ENCODE results near the gene SSH2.

SSH2 gene

DNA sequence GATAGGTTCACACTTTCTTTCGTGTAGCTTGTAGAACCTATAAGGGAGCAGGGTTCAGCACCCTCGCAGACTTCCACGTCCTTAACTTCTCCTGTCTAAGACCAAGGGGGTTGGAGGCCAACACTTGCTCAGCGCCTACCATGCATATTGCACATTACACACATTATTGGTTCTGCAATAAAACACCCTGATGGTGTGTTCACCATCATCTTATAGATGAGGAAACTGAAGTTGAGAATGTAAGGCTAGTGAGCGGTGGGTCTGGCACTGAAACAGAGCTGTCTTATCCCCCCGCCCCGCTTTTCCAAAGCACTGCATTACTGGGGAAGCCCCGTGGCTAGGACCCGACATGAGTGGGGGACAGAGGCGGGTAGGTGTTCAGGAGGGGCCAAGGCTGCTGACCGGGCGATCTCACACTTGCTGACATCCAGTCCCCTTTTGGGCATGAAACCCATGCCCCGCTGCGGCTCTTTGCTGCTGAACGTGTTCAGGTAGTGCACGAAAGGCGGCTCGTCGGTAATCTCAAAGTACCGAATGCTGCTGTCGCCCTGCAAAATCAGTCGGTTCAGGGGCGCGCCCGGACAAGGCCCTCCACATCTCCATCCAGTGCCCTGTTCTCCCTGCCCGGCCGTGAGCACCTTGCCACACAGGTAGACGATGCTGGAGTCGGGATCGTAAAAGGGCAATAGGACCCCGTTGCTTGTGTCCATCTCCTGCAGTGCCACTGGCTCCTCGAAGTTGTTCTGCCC lies 313.6 kb downstream of the SSH2 start:
- peak overlapping the region in 1 of 2 experiments; percentile 56; a peak in 2 of 4 replicates for H3K4me3 ChIP-seq (ENCODE audit: low read depth in 1 of 2, low read length in 2 of 2)
- no peak overlapping the region for H3K9ac ChIP-seq (ENCODE audit: low read depth, low read length)
- DNase-seq (no peak), ATAC-seq (ENCODE audit: insufficient read depth, low read depth) (no peak)
- TF ChIP-seq EZH2 (IDR thresholded peaks at IDR 0.05; ENCODE audit: borderline replicate concordance, low read depth, low read length, severe bottlenecking) (no peak), CTCF (IDR thresholded peaks at IDR 0.05; ENCODE audit: borderline replicate concordance, extremely low read depth, low read length, poor library complexity, severe bottlenecking) (no peak)
- no peak overlapping the region for H3K27ac ChIP-seq (ENCODE audit: low read length)
- H3K9me3 ChIP-seq (ENCODE audit: insufficient read depth, low read length, severe bottlenecking) = no peaks in the 10 kb centered on the region
- no peaks in the 10 kb centered on the region for H3K79me2 ChIP-seq (ENCODE audit: insufficient read depth, low read length)
- H3K36me3 ChIP-seq (ENCODE audit: insufficient read depth, low read length) = peaks cover 4% of the 10 kb centered on the region
- peaks cover 34% of the 10 kb centered on the region for H3K4me1 ChIP-seq (ENCODE audit: insufficient read depth, low read length)
- peaks cover 24% of the 10 kb centered on the region for H4K20me1 ChIP-seq (ENCODE audit: insufficient read depth, low read length)
- no peak overlapping the region for H2AFZ ChIP-seq (ENCODE audit: low read depth, low read length)
- H3K27me3 ChIP-seq (ENCODE audit: insufficient read depth, low read length, poor library complexity) = peaks cover 12% of the 10 kb centered on the region
- peak overlapping the region; percentile 77 for H3K4me2 ChIP-seq (ENCODE audit: insufficient read depth, low read length)

DNA sequence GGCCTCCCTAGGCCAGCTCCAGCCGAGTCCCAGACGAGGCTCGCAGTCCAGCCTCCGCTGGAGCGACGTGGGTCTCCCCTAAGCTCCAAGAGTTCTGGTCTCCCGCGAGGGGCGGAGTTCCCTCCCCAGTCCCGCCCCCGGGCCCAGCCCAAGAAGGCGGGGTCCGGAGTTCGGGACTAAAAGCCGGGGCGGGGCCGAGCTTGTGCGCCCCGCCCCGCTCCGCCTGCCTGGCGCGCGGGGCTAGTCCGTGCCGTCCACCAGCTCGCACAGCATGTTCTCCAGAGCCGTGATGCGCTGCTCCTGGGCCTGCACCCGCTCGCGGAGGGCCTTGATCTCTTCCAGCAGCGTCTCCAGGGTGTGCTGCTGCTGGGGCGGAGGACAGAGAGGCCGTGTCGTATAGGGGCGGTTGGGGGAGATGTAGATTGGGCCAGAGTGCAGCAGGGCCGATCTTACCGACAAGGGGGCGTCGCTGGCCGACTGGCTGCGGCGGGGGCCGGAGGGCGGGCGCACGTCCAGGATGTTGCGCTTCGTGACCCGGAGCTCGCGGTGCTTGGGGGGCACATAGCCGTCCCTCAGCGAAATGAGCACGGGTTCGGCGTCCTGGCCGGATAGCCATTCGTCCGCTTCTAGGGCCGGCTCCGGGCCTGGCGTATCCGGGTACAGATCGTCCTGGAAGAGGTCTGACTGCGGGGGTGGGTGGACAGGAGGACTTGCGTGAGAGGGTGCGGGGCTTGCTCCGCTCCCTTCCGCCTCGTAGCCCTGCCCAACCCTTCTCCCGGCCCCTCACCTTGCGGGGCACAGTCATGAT lies 314.3 kb downstream of the SSH2 start:
- Histone ChIP-seq H3K79me2 (ENCODE audit: insufficient read depth, low read length) (no peaks in the 10 kb centered on the region), H3K27ac (ENCODE audit: low read length) (no peak overlapping the region), H3K9me3 (ENCODE audit: insufficient read depth, low read length, severe bottlenecking) (no peaks in the 10 kb centered on the region), H3K9ac (ENCODE audit: low read depth, low read length) (peak overlapping the region; percentile 34; the same call in 1 of the 2 replicates), H3K4me2 (ENCODE audit: insufficient read depth, low read length) (peak overlapping the region; percentile 75), H3K36me3 (ENCODE audit: insufficient read depth, low read length) (peaks cover 4% of the 10 kb centered on the region), H3K4me3 (ENCODE audit: low read depth in 1 of 2, low read length in 2 of 2) (peak overlapping the region in 1 of 2 experiments; percentile 48; a peak in 2 of 4 replicates), H3K4me1 (ENCODE audit: insufficient read depth, low read length) (peaks cover 34% of the 10 kb centered on the region), H4K20me1 (ENCODE audit: insufficient read depth, low read length) (peaks cover 23% of the 10 kb centered on the region), H2AFZ (ENCODE audit: low read depth, low read length) (peak overlapping the region; percentile 66; the same call in 1 of the 2 replicates), H3K27me3 (ENCODE audit: insufficient read depth, low read length, poor library complexity) (peaks cover 12% of the 10 kb centered on the region)
- peak; percentile 67 for ATAC-seq (ENCODE audit: insufficient read depth, low read depth)
- TF ChIP-seq EZH2 (IDR thresholded peaks at IDR 0.05; ENCODE audit: borderline replicate concordance, low read depth, low read length, severe bottlenecking) (no peak), CTCF (IDR thresholded peaks at IDR 0.05; ENCODE audit: borderline replicate concordance, extremely low read depth, low read length, poor library complexity, severe bottlenecking) (no peak)
- DNase-seq = peak; percentile 80

- ATAC-seq (ENCODE audit: insufficient read depth, low read depth) (no peak; the same call in 2 of the 3 replicates), DNase-seq (peak; percentile 44)
- H3K27me3 ChIP-seq (ENCODE audit: insufficient read depth, low read length, poor library complexity) = peaks cover 12% of the 10 kb centered on the region
- peaks cover 34% of the 10 kb centered on the region for H3K4me1 ChIP-seq (ENCODE audit: insufficient read depth, low read length)
- peak overlapping the region; percentile 75 for H3K4me2 ChIP-seq (ENCODE audit: insufficient read depth, low read length)
- no peak overlapping the region for H3K9ac ChIP-seq (ENCODE audit: low read depth, low read length)
- no peak overlapping the region for H3K27ac ChIP-seq (ENCODE audit: low read length)
- no peak for TF ChIP-seq CTCF (IDR thresholded peaks at IDR 0.05; ENCODE audit: borderline replicate concordance, extremely low read depth, low read length, poor library complexity, severe bottlenecking)
- TF ChIP-seq EZH2 (IDR thresholded peaks at IDR 0.05; ENCODE audit: borderline replicate concordance, low read depth, low read length, severe bottlenecking) = no peak
- H3K36me3 ChIP-seq (ENCODE audit: insufficient read depth, low read length) = peaks cover 4% of the 10 kb centered on the region
- no peaks in the 10 kb centered on the region for H3K79me2 ChIP-seq (ENCODE audit: insufficient read depth, low read length)
- H3K9me3 ChIP-seq (ENCODE audit: insufficient read depth, low read length, severe bottlenecking) = no peaks in the 10 kb centered on the region
- H4K20me1 ChIP-seq (ENCODE audit: insufficient read depth, low read length) = peaks cover 19% of the 10 kb centered on the region
- H3K4me3 ChIP-seq (ENCODE audit: low read depth in 1 of 2, low read length in 2 of 2) = peak overlapping the region in 1 of 2 experiments; percentile 48; a peak in 1 of 4 replicates
- no peak overlapping the region for H2AFZ ChIP-seq (ENCODE audit: low read depth, low read length)
Measured at GRCh38 chr17:29615048-29615385, 315.0 kb downstream of the SSH2 start.
